GM12878 (cell line): Measurements from ENCODE around the gene CNRIP1. TPM values are rescaled to one million over a fixed set of nuclear protein-coding genes. Genes with fewer than 3 reads are reported as not detected.
A peak's percentile ranks its signal among the peaks of the same experiment; 100 is the strongest.

Source experiments
- BHLHE40 ChIP-seq, 2 experiments: fragments of 450-650 bp in 1 of 2; IDR thresholded peaks; 2 replicates each; pipeline ENCODE4 v1.6.1; 2011 to 2017; ENCODE audit warnings: low read depth in 2 of 2, borderline replicate concordance in 1 of 2, improper control_type of control experiment in 1 of 2, low read length in 1 of 2, mild to moderate bottlenecking in 1 of 2
- BRCA1 ChIP-seq: IDR thresholded peaks from 2 replicates; pipeline ENCODE4 v1.6.1; 2011; ENCODE audit warnings: low read depth, low read length, improper control_type of control experiment
- CBX3 ChIP-seq: fragments of 200-600 bp; sonication (generic); IDR thresholded peaks from 2 replicates; pipeline ENCODE4 v1.6.1; 2016; ENCODE audit warnings: low read depth, borderline replicate concordance
- CTCF ChIP-seq, 3 experiments: IDR thresholded peaks in 2 of 3; conservative IDR thresholded peaks in 1 of 3; 2 replicates each; pipeline ENCODE4 v1.5.1; 2011; ENCODE audit warnings: low read depth in 3 of 3, low read length in 3 of 3, mild to moderate bottlenecking in 3 of 3, control low read depth in 2 of 3, moderate library complexity in 2 of 3, inconsistent platforms in 1 of 3, mixed read lengths in 1 of 3; ENCODE audit not compliant: control insufficient read depth in 2 of 3, insufficient read depth in 1 of 3; ENCODE audit errors: extremely low read depth in 1 of 3
- HDAC2 ChIP-seq: fragments of 200-600 bp; sonication (generic); IDR thresholded peaks from 2 replicates; pipeline ENCODE4 v1.6.1; 2017
- HDGF ChIP-seq: fragments of 450-650 bp; IDR thresholded peaks from 2 replicates; pipeline ENCODE4 v1.6.1; 2016; ENCODE audit warnings: antibody characterized with exemption
- KAT2A ChIP-seq: conservative IDR thresholded peaks from 2 replicates; pipeline ENCODE4 v1.6.1; 2011; ENCODE audit warnings: low read depth, low read length; ENCODE audit not compliant: control insufficient read depth
- MTA2 ChIP-seq: fragments of 450-650 bp; IDR thresholded peaks from 2 replicates; pipeline ENCODE4 v1.6.1; 2016; ENCODE audit warnings: low read depth, mild to moderate bottlenecking, moderate library complexity
- MYB ChIP-seq: fragments of 150-350 bp; IDR thresholded peaks from 2 replicates; pipeline ENCODE4 v1.6.1; 2014; ENCODE audit warnings: mild to moderate bottlenecking, low read depth, low read length, borderline replicate concordance
- MYC ChIP-seq: IDR thresholded peaks from 2 replicates; pipeline ENCODE4 v1.6.1; 2011; ENCODE audit warnings: mild to moderate bottlenecking, low read length, moderate library complexity, inconsistent platforms; ENCODE audit not compliant: insufficient read depth, insufficient replicate concordance, insufficient read length, severe bottlenecking
- NBN ChIP-seq: fragments of 450-650 bp; IDR thresholded peaks from 2 replicates; pipeline ENCODE4 v1.6.1; 2016
- PAX5 ChIP-seq: IDR thresholded peaks from 2 replicates; pipeline ENCODE4 v1.6.1; 2011; ENCODE audit warnings: low read depth, low read length, borderline replicate concordance
- RUNX3 ChIP-seq: IDR thresholded peaks from 2 replicates; pipeline ENCODE4 v1.6.1; 2012; ENCODE audit warnings: low read length, inconsistent platforms
- SREBF1 ChIP-seq: IDR thresholded peaks from 2 replicates; pipeline ENCODE4 v1.6.1; 2012; ENCODE audit warnings: mild to moderate bottlenecking, low read length
- SRF ChIP-seq, 2 experiments: IDR thresholded peaks; 2 replicates each; pipeline ENCODE4 v1.6.1; 2011; ENCODE audit warnings: low read depth in 2 of 2, low read length in 2 of 2, mild to moderate bottlenecking in 1 of 2, moderate library complexity in 1 of 2
- TARDBP ChIP-seq: IDR thresholded peaks from 2 replicates; pipeline ENCODE4 v1.6.1; 2016; ENCODE audit warnings: borderline replicate concordance
- TCF12 ChIP-seq: IDR thresholded peaks from 2 replicates; pipeline ENCODE4 v1.6.1; 2011; ENCODE audit warnings: low read depth, mild to moderate bottlenecking, low read length
- TCF3 ChIP-seq: IDR thresholded peaks from 2 replicates; pipeline ENCODE4 v1.6.1; 2012; ENCODE audit warnings: low read depth, mild to moderate bottlenecking, low read length, borderline replicate concordance; ENCODE audit not compliant: insufficient read depth
- ZBTB11 ChIP-seq: fragments of 450-650 bp; formaldehyde crosslinking; IDR thresholded peaks from 2 replicates; pipeline ENCODE4 v1.5.0; 2022; ENCODE audit warnings: mild to moderate bottlenecking, missing genetic modification characterization
- polyA plus RNA-seq, 11 experiments: library from polyadenylated mRNA; depleted of rRNA in 4 of 11; unstranded in 6 of 11; stranded (reverse) in 5 of 11; fragments of >200 nt; fragmentation: Nextera tagmentation in 4 of 11; fragmentation: Illumina TruSeq in 1 of 11; extraction: Ambion mirVana in 4 of 11; extraction: Trizol in 1 of 11; gene quantifications; 1 replicate in 1 of 11; 2 replicates in 10 of 11; pipeline versions ENCODE4 v1.2.1 to v1.2.3, GENCODE V29; 2011 to 2016; ENCODE audit warnings: inconsistent platforms in 2 of 11, missing spikeins in 2 of 11, low read depth in 1 of 11
- total RNA-seq, 4 experiments: library from RNA; depleted of rRNA in 3 of 4; stranded (reverse); fragments of >200 nt in 3 of 4; fragmentation: Illumina TruSeq in 1 of 4; extraction: Trizol in 1 of 4; gene quantifications; 2 replicates each; pipeline versions ENCODE4 v1.2.1 to v1.2.3, GENCODE V29; 2013 to 2021
- TF ChIP-seq, protein P1 (sequence below): IDR thresholded peaks from 2 replicates; pipeline ENCODE4 v1.6.1; 2011; ENCODE audit warnings: mild to moderate bottlenecking, low read depth, low read length, moderate library complexity; ENCODE audit not compliant: insufficient replicate concordance
- TF ChIP-seq, protein P2 (sequence below): fragments of 450-650 bp; IDR thresholded peaks from 2 replicates; pipeline ENCODE4 v1.6.1; 2017; ENCODE audit warnings: low read depth, mild to moderate bottlenecking, moderate library complexity
- TF ChIP-seq, protein P3 (sequence below): IDR thresholded peaks from 2 replicates; pipeline ENCODE4 v1.6.1; 2011; ENCODE audit warnings: borderline replicate concordance, low read depth, mild to moderate bottlenecking, moderate library complexity, mixed read lengths, low read length; ENCODE audit not compliant: insufficient read depth; ENCODE audit errors: extremely low read length

Gene CNRIP1
- total and polyA plus RNA-seq, 10 of the 15 experiments (the other 5 are each of a cell fraction or from before 2014, with no cell fraction given), result not detected

DNA sequence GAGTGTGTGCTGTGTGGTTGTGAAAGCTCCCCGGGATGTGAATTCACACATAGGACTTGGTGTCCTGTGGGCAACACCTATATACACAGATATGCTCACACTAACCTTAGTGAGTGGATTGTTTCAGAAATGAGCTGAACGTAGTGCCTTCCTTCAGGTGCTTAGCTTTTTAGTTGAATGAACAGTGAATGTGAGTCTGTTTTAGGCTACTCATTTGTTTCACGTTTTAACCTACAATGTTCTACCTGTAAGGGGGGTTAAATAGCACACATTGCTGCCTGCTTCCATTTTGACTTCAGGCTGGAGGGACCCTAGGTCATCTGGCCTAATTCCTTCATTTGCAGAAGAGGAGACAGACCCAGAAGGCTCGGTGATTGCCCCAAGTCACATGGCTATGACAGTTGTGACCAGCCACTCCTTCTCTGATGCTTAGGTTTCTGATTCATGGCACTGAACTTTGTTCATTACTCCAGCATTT lies 46.4 kb upstream of the CNRIP1 start (continued):
- TF ChIP-seq CTCF (IDR thresholded peaks at IDR 0.05 in 2 of 3, conservative IDR thresholded peaks at IDR 0.05 in 1 of 3; ENCODE audit: control insufficient read depth in 2 of 3, extremely low read depth in 1 of 3, insufficient read depth in 1 of 3, low read depth in 3 of 3, low read length in 3 of 3) (no peak), MYC (no peak), PAX5 (no peak), TARDBP (no peak), BRCA1 (no peak), MTA2 (peak; percentile 37; the same call in 1 of the 2 replicates), BHLHE40 (IDR thresholded peaks at IDR 0.05; ENCODE audit: borderline replicate concordance in 1 of 2, low read depth in 2 of 2, low read length in 1 of 2) (0 out of 4 replicates have a peak, but pooled peaks of 1 of the 2 experiments have one; percentile 19), MYB (no peak), CBX3 (no peak), HDGF (no peak), SRF (IDR thresholded peaks at IDR 0.05; ENCODE audit: low read depth in 2 of 2, low read length in 2 of 2) (no peak), ZBTB11 (no peak), RUNX3 (no peak), TCF12 (no peak), HDAC2 (no peak), KAT2A (no peak), NBN (0 out of 2 replicates have a peak, but pooled peaks have one; percentile 33), TCF3 (no peak), SREBF1 (no peak)
- TF ChIP-seq, protein P1, sequence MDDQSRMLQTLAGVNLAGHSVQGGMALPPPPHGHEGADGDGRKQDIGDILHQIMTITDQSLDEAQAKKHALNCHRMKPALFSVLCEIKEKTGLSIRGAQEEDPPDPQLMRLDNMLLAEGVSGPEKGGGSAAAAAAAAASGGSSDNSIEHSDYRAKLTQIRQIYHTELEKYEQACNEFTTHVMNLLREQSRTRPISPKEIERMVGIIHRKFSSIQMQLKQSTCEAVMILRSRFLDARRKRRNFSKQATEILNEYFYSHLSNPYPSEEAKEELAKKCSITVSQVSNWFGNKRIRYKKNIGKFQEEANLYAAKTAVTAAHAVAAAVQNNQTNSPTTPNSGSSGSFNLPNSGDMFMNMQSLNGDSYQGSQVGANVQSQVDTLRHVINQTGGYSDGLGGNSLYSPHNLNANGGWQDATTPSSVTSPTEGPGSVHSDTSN, result no peak
- TF ChIP-seq, protein P2, sequence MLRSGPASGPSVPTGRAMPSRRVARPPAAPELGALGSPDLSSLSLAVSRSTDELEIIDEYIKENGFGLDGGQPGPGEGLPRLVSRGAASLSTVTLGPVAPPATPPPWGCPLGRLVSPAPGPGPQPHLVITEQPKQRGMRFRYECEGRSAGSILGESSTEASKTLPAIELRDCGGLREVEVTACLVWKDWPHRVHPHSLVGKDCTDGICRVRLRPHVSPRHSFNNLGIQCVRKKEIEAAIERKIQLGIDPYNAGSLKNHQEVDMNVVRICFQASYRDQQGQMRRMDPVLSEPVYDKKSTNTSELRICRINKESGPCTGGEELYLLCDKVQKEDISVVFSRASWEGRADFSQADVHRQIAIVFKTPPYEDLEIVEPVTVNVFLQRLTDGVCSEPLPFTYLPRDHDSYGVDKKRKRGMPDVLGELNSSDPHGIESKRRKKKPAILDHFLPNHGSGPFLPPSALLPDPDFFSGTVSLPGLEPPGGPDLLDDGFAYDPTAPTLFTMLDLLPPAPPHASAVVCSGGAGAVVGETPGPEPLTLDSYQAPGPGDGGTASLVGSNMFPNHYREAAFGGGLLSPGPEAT, result peak; percentile 53; the same call in 1 of the 2 replicates
- TF ChIP-seq, protein P3, sequence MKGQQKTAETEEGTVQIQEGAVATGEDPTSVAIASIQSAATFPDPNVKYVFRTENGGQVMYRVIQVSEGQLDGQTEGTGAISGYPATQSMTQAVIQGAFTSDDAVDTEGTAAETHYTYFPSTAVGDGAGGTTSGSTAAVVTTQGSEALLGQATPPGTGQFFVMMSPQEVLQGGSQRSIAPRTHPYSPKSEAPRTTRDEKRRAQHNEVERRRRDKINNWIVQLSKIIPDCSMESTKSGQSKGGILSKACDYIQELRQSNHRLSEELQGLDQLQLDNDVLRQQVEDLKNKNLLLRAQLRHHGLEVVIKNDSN, result peak; percentile 57
